Sigmoid colon (tissue), 7 donors: ENCODE data around the gene SELENOF. TPM values are rescaled to one million over a fixed set of nuclear protein-coding genes. Genes with fewer than 3 reads are reported as not detected.

Experiments
- DNase-seq: peaks from one replicate; pipeline ENCODE4 v3.0.0-alpha.2; 2019
- H3K27ac ChIP-seq, 4 donors: fragments of 200-600 bp; sonication (generic); one replicate each; pipeline ENCODE4 v1.5.1; 2016 to 2019; ENCODE audit warnings: mild to moderate bottlenecking in 1 of 4
- H3K27me3 ChIP-seq, 3 donors: fragments of 200-600 bp; sonication (generic); one replicate each; pipeline ENCODE4 v1.5.1; 2019; ENCODE audit warnings: mild to moderate bottlenecking in 1 of 3
- H3K36me3 ChIP-seq, 4 donors: fragments of 200-600 bp; sonication (generic); one replicate each; pipeline ENCODE4 v1.5.1; 2016 to 2019
- H3K4me1 ChIP-seq, 4 donors: fragments of 200-600 bp; sonication (generic); one replicate each; pipeline ENCODE4 v1.5.1; 2017 to 2019
- H3K4me3 ChIP-seq, 4 donors: fragments of 200-600 bp; sonication (generic); one replicate each; pipeline ENCODE4 v1.5.1; 2017 to 2019; ENCODE audit warnings: mild to moderate bottlenecking in 2 of 4, moderate library complexity in 1 of 4
- H3K9me3 ChIP-seq, 4 donors: fragments of 200-600 bp in 3 of 4; sonication (generic) in 3 of 4; one replicate each; pipeline versions ENCODE4 v1.5.1 to v1.6.1; 2013 to 2019
- EP300 ChIP-seq, 4 donors: sonication (generic); formaldehyde crosslinking; IDR thresholded peaks; one replicate each; pipeline ENCODE4 v1.6.1; 2017; ENCODE audit warnings: antibody characterized with exemption in 4 of 4
- POLR2A ChIP-seq, 2 donors: fragments of 450-650 bp; IDR thresholded peaks; one replicate each; pipeline ENCODE4 v1.6.1; 2016; ENCODE audit warnings: antibody characterized with exemption in 2 of 2, mild to moderate bottlenecking in 2 of 2, moderate library complexity in 2 of 2
- POLR2AphosphoS5 ChIP-seq, 4 donors: sonication (generic); formaldehyde crosslinking; IDR thresholded peaks; one replicate each; pipeline ENCODE4 v1.6.1; 2017; ENCODE audit warnings: antibody characterized with exemption in 4 of 4
- WGBS, 2 donors: extraction: QIAGEN DNeasy Blood & Tissue Kit; methylation state at CpG; one replicate each; pipeline ENCODE4 v1.1.7; 2013; 5-methylcytosine and 5-hydroxymethylcytosine counted together
- intact Hi-C: fragments of 100-400 bp; cut with DNase I; formaldehyde crosslinking; loops from one replicate; pipeline ENCODE4 v1.15.1; 2023
- polyA plus RNA-seq, 3 donors: library from polyadenylated mRNA; stranded (reverse); fragments of 200-250 nt; gene quantifications; one replicate each; pipeline ENCODE4 v1.2.3, GENCODE V29; 2013
- total RNA-seq, 4 donors: library from RNA; depleted of rRNA; stranded (reverse); fragments of >200 nt; gene quantifications; one replicate each; pipeline ENCODE4 v1.1.0, GENCODE V29; 2016
- TF ChIP-seq, protein P1 (sequence below), 4 experiments: fragments of 450-650 bp in 3 of 4; fragments of 200-600 bp in 1 of 4; IDR thresholded peaks; one replicate each; pipeline ENCODE4 v1.5.1; 2016 to 2019; ENCODE audit warnings: antibody characterized with exemption in 4 of 4, mild to moderate bottlenecking in 3 of 4, moderate library complexity in 2 of 4
- donor health status: healthy with polysubstance abuse.
- donor health status: Bipolar disorder and iron deficiency.
- donor health status: healthy.

SELENOF gene
- total and polyA plus RNA-seq, 7 donors = 66.7 to 128 (median 77.0) TPM

DNA sequence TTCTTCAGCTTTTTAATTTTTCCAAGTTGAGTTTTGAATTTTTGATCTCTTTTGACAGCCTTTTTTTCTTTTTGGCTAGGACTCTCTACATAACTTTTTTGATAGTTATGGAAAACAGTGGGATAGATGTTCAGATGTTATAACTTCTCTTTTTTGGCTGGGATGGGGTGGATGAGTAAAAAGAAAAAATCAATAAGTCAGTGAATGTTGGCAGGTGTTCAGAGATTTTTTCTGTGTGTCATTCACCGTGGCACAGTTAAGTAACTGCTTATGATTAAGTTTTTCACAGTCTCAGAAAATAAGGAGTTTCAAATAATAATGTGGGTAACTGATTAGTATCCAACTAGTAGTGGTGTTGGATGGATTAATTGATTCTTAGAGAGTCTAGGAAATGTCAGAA, 24.5 kb upstream of the SELENOF start:
- Histone ChIP-seq H3K36me3 (no peaks in the 10 kb centered on the region), H3K27me3 (no peaks in the 10 kb centered on the region), H3K4me1 (peaks cover 0 to 14% (median 11%) of the 10 kb centered on the region in 4 donors), H3K9me3 (no peaks in the 10 kb centered on the region), H3K4me3 (no peak overlapping the region), H3K27ac (no peak overlapping the region)
- DNase-seq = no peak
- TF ChIP-seq POLR2AphosphoS5 (IDR thresholded peaks at IDR 0.05) = no peak
- TF ChIP-seq POLR2A (IDR thresholded peaks at IDR 0.05) = no peak
- TF ChIP-seq, protein P1, sequence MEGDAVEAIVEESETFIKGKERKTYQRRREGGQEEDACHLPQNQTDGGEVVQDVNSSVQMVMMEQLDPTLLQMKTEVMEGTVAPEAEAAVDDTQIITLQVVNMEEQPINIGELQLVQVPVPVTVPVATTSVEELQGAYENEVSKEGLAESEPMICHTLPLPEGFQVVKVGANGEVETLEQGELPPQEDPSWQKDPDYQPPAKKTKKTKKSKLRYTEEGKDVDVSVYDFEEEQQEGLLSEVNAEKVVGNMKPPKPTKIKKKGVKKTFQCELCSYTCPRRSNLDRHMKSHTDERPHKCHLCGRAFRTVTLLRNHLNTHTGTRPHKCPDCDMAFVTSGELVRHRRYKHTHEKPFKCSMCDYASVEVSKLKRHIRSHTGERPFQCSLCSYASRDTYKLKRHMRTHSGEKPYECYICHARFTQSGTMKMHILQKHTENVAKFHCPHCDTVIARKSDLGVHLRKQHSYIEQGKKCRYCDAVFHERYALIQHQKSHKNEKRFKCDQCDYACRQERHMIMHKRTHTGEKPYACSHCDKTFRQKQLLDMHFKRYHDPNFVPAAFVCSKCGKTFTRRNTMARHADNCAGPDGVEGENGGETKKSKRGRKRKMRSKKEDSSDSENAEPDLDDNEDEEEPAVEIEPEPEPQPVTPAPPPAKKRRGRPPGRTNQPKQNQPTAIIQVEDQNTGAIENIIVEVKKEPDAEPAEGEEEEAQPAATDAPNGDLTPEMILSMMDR (IDR thresholded peaks at IDR 0.05) = no peak
- no peak for TF ChIP-seq EP300 (IDR thresholded peaks at IDR 0.05)
- 54 to 74% methylated on average over 1 of the region's 1 CpG for WGBS, 2 donors
- intact Hi-C loops = no loop called here

- Histone ChIP-seq H3K36me3 (no peaks in the 10 kb centered on the region), H3K9me3 (no peaks in the 10 kb centered on the region), H3K27ac (no peak overlapping the region), H3K4me1 (no peaks in the 10 kb centered on the region), H3K4me3 (no peak overlapping the region), H3K27me3 (no peaks in the 10 kb centered on the region)
- intact Hi-C loops = no loop called here
- DNase-seq = no peak
- 75 to 81% methylated on average over 7 of the region's 7 CpGs for WGBS, 2 donors
- TF ChIP-seq EP300 (IDR thresholded peaks at IDR 0.05) (no peak), POLR2A (IDR thresholded peaks at IDR 0.05) (no peak), POLR2AphosphoS5 (IDR thresholded peaks at IDR 0.05) (no peak)
- TF ChIP-seq, protein P1 (IDR thresholded peaks at IDR 0.05) = no peak
Measured at GRCh38 chr1:86933562-86934377, 19.8 kb upstream of the SELENOF start.

- TF ChIP-seq, protein P1 (IDR thresholded peaks at IDR 0.05) = no peak
- TF ChIP-seq EP300 (IDR thresholded peaks at IDR 0.05) (no peak), POLR2A (IDR thresholded peaks at IDR 0.05) (no peak), POLR2AphosphoS5 (IDR thresholded peaks at IDR 0.05) (no peak)
- 94 to 98% methylated on average over 3 of the region's 3 CpGs for WGBS, 2 donors
- Histone ChIP-seq H3K4me3 (no peak overlapping the region), H3K36me3 (no peaks in the 10 kb centered on the region), H3K27ac (no peak overlapping the region), H3K9me3 (no peaks in the 10 kb centered on the region), H3K4me1 (no peaks in the 10 kb centered on the region), H3K27me3 (no peaks in the 10 kb centered on the region)
- intact Hi-C loops = no loop called here
- no peak for DNase-seq
Measured at GRCh38 chr1:86933051-86933450, 19.1 kb upstream of the SELENOF start.

DNA sequence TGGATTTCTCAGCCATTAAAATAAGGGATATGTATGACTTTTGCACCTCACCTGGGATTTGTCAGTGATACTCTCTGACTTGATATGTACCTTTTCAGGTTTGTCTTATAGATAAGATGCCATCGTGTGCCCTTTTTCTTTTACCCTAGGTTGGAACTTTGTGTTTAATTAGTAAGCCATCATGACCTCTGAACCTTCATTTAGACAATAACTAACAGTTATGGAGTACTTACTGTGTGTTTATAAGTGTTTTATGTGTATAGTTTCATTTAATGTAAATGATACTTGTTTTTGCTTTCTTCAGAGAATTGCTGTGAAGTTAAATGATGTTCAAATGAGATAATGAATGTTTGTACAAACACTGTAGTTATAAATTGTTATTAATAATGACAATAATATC, 14.9 kb upstream of the SELENOF start:
- Histone ChIP-seq H3K36me3 (no peaks in the 10 kb centered on the region), H3K27me3 (no peaks in the 10 kb centered on the region), H3K27ac (no peak overlapping the region), H3K4me1 (no peaks in the 10 kb centered on the region), H3K4me3 (no peak overlapping the region), H3K9me3 (no peaks in the 10 kb centered on the region)
- no peak for DNase-seq
- intact Hi-C loops = no loop called here
- TF ChIP-seq, protein P1 (IDR thresholded peaks at IDR 0.05) = no peak
- TF ChIP-seq POLR2AphosphoS5 (IDR thresholded peaks at IDR 0.05) = no peak
- TF ChIP-seq EP300 (IDR thresholded peaks at IDR 0.05) = no peak
- TF ChIP-seq POLR2A (IDR thresholded peaks at IDR 0.05) = no peak
- WGBS, 2 donors = 15 to 64% methylated on average over 1 of the region's 1 CpG
